GM21526 (cell line): ENCODE measurements around the gene CFH.
"Not testable (repeated sequence)": the region's sequence is repeated elsewhere in the genome, so short reads cannot be mapped to it uniquely, and the experiment has no call there.

Source experiments
- ATAC-seq: cut with Tn5 transposase; IDR thresholded peaks from one replicate; pipeline ENCODE4 v1.9.1; 2021; ENCODE audit warnings: moderate library complexity; ENCODE audit not compliant: unreplicated experiment, low FRiP score

The CFH gene

GRCh38 chr1:196661345-196661744, 9.5 kb downstream of the CFH start:
- no peak for ATAC-seq

- ATAC-seq, result no peak
Measured at GRCh38 chr1:196667131-196667530, 15.3 kb downstream of the CFH start.

GRCh38 chr1:196669051-196669450, 17.2 kb downstream of the CFH start:
- no peak for ATAC-seq

- no peak for ATAC-seq
Measured at GRCh38 chr1:196669693-196670092, 17.9 kb downstream of the CFH start.

- no peak for ATAC-seq
Measured at GRCh38 chr1:196674908-196675307, 23.1 kb downstream of the CFH start.

- no peak for ATAC-seq
Measured at GRCh38 chr1:196677781-196678509, 26.1 kb downstream of the CFH start.

- ATAC-seq, result no peak
Measured at GRCh38 chr1:196678510-196678884, 26.7 kb downstream of the CFH start.

GRCh38 chr1:196680107-196680506, 28.3 kb downstream of the CFH start:
- ATAC-seq, result no peak

GRCh38 chr1:196684476-196684875, 32.6 kb downstream of the CFH start:
- ATAC-seq, result no peak

GRCh38 chr1:196685506-196685905, 33.7 kb downstream of the CFH start:
- ATAC-seq, result no peak

- no peak for ATAC-seq
Measured at GRCh38 chr1:196689001-196689400, 37.2 kb downstream of the CFH start.

- ATAC-seq, result no peak
Measured at GRCh38 chr1:196690582-196690981, 38.7 kb downstream of the CFH start.

- no peak for ATAC-seq
Measured at GRCh38 chr1:196698993-196699392, 47.1 kb downstream of the CFH start.

- no peak for ATAC-seq
Measured at GRCh38 chr1:196701144-196701543, 49.3 kb downstream of the CFH start.

GRCh38 chr1:196709892-196710291, 58.0 kb downstream of the CFH start:
- not testable (repeated sequence) for ATAC-seq

GRCh38 chr1:196717868-196718267, 66.0 kb downstream of the CFH start:
- no peak for ATAC-seq

GRCh38 chr1:196723325-196724185, 71.7 kb downstream of the CFH start:
- ATAC-seq, result peak; percentile 97

- ATAC-seq, result no peak
Measured at GRCh38 chr1:196732526-196732925, 80.7 kb downstream of the CFH start.

- ATAC-seq, result no peak
Measured at GRCh38 chr1:196733091-196733970, 81.5 kb downstream of the CFH start.

GRCh38 chr1:196734006-196734405, 82.2 kb downstream of the CFH start:
- no peak for ATAC-seq

GRCh38 chr1:196734460-196734859, 82.6 kb downstream of the CFH start:
- no peak for ATAC-seq
